Measurements from ENCODE around the gene USE1.
"Not testable (repeated sequence)": the region's sequence is repeated elsewhere in the genome, so short reads cannot be mapped to it uniquely, and the experiment has no call there.

Gene USE1

GRCh38 chr19:17185590-17185989 lies 29.6 kb upstream of the USE1 start:
- Histone ChIP-seq H3K4me1 (ENCODE audit: control insufficient read depth, insufficient read depth, low read length, poor library complexity, severe bottlenecking) (no peaks in the 10 kb centered on the region), H3K36me3 (ENCODE audit: control insufficient read depth, insufficient read depth, low read length) (peaks cover 90% of the 10 kb centered on the region), H3K9me3 (ENCODE audit: control insufficient read depth, low read length) (no peaks in the 10 kb centered on the region), H3K4me3 (ENCODE audit: extremely low read depth, insufficient read depth, low read length, poor library complexity, severe bottlenecking) (no peak overlapping the region), H3K27ac (ENCODE audit: low read depth, low read length, severe bottlenecking) (no peak overlapping the region)
- WGBS, 2 experiments (ENCODE audit: insufficient coverage in 2 of 2) = 91 to 94% methylated on average over 6 to 8 of the region's 8 CpGs

GRCh38 chr19:17191736-17192135 lies 23.4 kb upstream of the USE1 start:
- not testable (repeated sequence) for H3K9me3 ChIP-seq (ENCODE audit: control insufficient read depth, low read length)

DNA sequence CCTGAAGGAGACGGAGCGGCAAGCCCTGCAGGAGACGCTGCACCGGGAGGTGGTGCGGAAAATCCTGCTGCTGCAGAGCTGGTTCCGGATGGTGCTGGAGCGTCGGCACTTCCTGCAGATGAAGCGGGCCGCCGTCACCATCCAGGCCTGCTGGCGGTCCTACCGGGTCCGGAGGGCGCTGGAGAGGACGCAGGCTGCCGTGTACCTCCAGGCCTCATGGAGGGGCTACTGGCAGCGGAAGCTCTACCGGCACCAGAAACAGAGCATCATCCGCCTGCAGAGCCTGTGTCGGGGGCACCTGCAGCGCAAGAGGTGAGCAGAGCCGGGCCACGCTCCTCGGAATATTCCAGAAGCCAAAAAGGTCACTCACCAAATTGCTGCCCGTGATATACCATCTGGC lies 22.4 kb upstream of the USE1 start:
- no peaks in the 10 kb centered on the region for H3K9me3 ChIP-seq (ENCODE audit: control insufficient read depth, low read length)
- no peak overlapping the region for H3K4me3 ChIP-seq (ENCODE audit: extremely low read depth, insufficient read depth, low read length, poor library complexity, severe bottlenecking)
- no peaks in the 10 kb centered on the region for H3K4me1 ChIP-seq (ENCODE audit: control insufficient read depth, insufficient read depth, low read length, poor library complexity, severe bottlenecking)
- no peak overlapping the region for H3K27ac ChIP-seq (ENCODE audit: low read depth, low read length, severe bottlenecking)
- 95 to 98% methylated on average over 26 of the region's 26 CpGs for WGBS, 2 experiments (ENCODE audit: insufficient coverage in 2 of 2)
- peaks cover 87% of the 10 kb centered on the region for H3K36me3 ChIP-seq (ENCODE audit: control insufficient read depth, insufficient read depth, low read length)

More at GRCh38 chr19:17191736-17192135, 23.4 kb upstream of the USE1 start:
- H3K4me3 ChIP-seq (ENCODE audit: extremely low read depth, insufficient read depth, low read length, poor library complexity, severe bottlenecking); H3K27ac ChIP-seq (ENCODE audit: low read depth, low read length, severe bottlenecking); H3K4me1 ChIP-seq (ENCODE audit: control insufficient read depth, insufficient read depth, low read length, poor library complexity, severe bottlenecking): not testable (repeated sequence)
- peaks cover 87% of the 10 kb centered on the region for H3K36me3 ChIP-seq (ENCODE audit: control insufficient read depth, insufficient read depth, low read length)
- 90 to 100% methylated on average over 2 to 3 of the region's 6 CpGs for WGBS, 2 experiments (ENCODE audit: insufficient coverage in 2 of 2)

DNA sequence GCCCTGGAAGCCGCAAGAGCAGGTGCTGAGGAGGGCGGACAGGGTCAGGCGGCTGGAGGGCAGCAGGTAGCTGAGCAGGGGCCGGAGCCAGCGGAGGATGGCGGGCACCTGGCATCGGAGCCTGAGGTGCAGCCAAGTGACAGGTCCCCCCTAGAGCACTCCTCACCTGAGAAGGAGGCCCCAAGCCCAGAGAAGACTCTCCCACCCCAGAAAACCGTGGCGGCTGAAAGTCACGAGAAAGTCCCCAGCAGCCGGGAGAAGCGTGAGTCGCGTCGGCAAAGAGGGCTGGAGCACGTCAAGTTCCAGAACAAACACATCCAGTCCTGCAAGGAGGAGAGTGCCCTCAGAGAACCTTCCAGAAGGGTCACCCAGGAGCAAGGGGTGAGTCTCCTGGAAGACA lies 20.5 kb upstream of the USE1 start:
- peaks cover 86% of the 10 kb centered on the region for H3K36me3 ChIP-seq (ENCODE audit: control insufficient read depth, insufficient read depth, low read length)
- WGBS, 2 experiments (ENCODE audit: insufficient coverage in 2 of 2) = 93 to 96% methylated on average over 14 of the region's 16 CpGs
- no peaks in the 10 kb centered on the region for H3K9me3 ChIP-seq (ENCODE audit: control insufficient read depth, low read length)
- H3K27ac ChIP-seq (ENCODE audit: low read depth, low read length, severe bottlenecking) = no peak overlapping the region
- H3K4me1 ChIP-seq (ENCODE audit: control insufficient read depth, insufficient read depth, low read length, poor library complexity, severe bottlenecking) = no peaks in the 10 kb centered on the region
- H3K4me3 ChIP-seq (ENCODE audit: extremely low read depth, insufficient read depth, low read length, poor library complexity, severe bottlenecking) = no peak overlapping the region

DNA sequence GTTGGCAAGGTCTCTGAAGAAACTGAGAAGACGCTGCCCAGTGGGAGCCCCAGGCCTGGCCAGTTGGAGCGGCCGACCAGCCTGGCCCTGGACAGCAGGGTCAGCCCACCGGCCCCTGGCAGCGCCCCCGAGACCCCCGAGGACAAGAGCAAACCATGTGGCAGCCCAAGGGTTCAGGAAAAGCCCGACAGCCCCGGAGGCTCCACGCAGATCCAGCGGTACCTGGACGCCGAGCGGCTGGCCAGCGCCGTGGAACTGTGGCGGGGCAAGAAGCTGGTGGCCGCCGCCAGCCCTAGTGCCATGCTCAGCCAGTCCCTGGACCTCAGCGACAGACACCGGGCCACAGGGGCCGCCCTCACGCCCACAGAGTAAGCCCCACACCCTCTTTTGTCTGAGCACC lies 20.1 kb upstream of the USE1 start:
- Histone ChIP-seq H3K4me1 (ENCODE audit: control insufficient read depth, insufficient read depth, low read length, poor library complexity, severe bottlenecking) (no peaks in the 10 kb centered on the region), H3K9me3 (ENCODE audit: control insufficient read depth, low read length) (no peaks in the 10 kb centered on the region), H3K4me3 (ENCODE audit: extremely low read depth, insufficient read depth, low read length, poor library complexity, severe bottlenecking) (no peak overlapping the region), H3K36me3 (ENCODE audit: control insufficient read depth, insufficient read depth, low read length) (peaks cover 89% of the 10 kb centered on the region), H3K27ac (ENCODE audit: low read depth, low read length, severe bottlenecking) (no peak overlapping the region)
- WGBS, 2 experiments (ENCODE audit: insufficient coverage in 2 of 2) = 98 to 99% methylated on average over 23 of the region's 23 CpGs

DNA sequence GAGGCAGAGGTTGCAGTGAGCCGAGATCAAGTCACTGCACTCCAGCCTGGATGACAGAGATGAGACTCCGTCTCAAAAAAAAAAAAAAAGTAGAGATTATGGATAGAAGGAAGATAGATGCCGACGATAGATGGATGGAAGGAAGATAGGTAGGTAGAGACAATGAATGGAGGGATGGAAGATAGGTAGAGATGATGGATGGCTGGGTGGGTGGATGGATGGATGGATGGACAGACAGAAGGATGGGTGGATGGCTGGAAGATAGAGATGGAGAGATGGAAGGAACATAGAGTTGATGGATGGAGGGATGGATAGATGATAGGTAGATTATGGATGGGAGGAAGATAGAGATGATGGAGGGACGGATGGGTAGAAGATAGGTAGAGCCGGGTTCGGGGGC lies 18.5 kb upstream of the USE1 start:
- WGBS, 2 experiments (ENCODE audit: insufficient coverage in 2 of 2) = 95 to 100% methylated on average over 4 of the region's 7 CpGs
- H3K27ac ChIP-seq (ENCODE audit: low read depth, low read length, severe bottlenecking) = no peak overlapping the region
- peaks cover 88% of the 10 kb centered on the region for H3K36me3 ChIP-seq (ENCODE audit: control insufficient read depth, insufficient read depth, low read length)
- no peaks in the 10 kb centered on the region for H3K4me1 ChIP-seq (ENCODE audit: control insufficient read depth, insufficient read depth, low read length, poor library complexity, severe bottlenecking)
- H3K4me3 ChIP-seq (ENCODE audit: extremely low read depth, insufficient read depth, low read length, poor library complexity, severe bottlenecking) = no peak overlapping the region
- no peaks in the 10 kb centered on the region for H3K9me3 ChIP-seq (ENCODE audit: control insufficient read depth, low read length)

DNA sequence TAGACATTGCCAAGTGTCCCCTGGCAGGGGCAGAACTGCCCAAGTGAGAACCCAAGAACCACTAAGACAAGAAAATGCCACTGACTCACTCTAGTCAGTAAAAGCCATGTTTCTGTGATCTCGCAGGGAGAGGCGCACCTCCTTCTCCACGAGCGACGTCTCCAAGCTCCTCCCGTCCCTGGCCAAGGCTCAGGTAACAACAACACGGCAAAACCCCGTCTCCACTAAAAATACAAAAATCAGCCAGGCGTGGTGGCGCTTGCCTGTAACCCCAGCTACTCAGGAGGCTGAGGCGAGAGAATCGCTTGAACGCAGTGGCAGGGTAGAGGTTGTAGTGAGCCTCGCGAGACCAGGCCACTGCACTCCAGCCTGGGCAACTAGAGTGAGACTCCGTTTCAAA lies 17.5 kb upstream of the USE1 start:
- H3K9me3 ChIP-seq (ENCODE audit: control insufficient read depth, low read length) = no peaks in the 10 kb centered on the region
- peaks cover 94% of the 10 kb centered on the region for H3K36me3 ChIP-seq (ENCODE audit: control insufficient read depth, insufficient read depth, low read length)
- no peaks in the 10 kb centered on the region for H3K4me1 ChIP-seq (ENCODE audit: control insufficient read depth, insufficient read depth, low read length, poor library complexity, severe bottlenecking)
- WGBS, 2 experiments (ENCODE audit: insufficient coverage in 2 of 2) = 95 to 97% methylated on average over 12 to 16 of the region's 16 CpGs
- H3K4me3 ChIP-seq (ENCODE audit: extremely low read depth, insufficient read depth, low read length, poor library complexity, severe bottlenecking) = no peak overlapping the region
- no peak overlapping the region for H3K27ac ChIP-seq (ENCODE audit: low read depth, low read length, severe bottlenecking)

- peaks cover 87% of the 10 kb centered on the region for H3K36me3 ChIP-seq (ENCODE audit: control insufficient read depth, insufficient read depth, low read length)
- H3K9me3 ChIP-seq (ENCODE audit: control insufficient read depth, low read length) = no peaks in the 10 kb centered on the region
- no peaks in the 10 kb centered on the region for H3K4me1 ChIP-seq (ENCODE audit: control insufficient read depth, insufficient read depth, low read length, poor library complexity, severe bottlenecking)
- no peak overlapping the region for H3K4me3 ChIP-seq (ENCODE audit: extremely low read depth, insufficient read depth, low read length, poor library complexity, severe bottlenecking)
- 92 to 100% methylated on average over 11 to 12 of the region's 16 CpGs for WGBS, 2 experiments (ENCODE audit: insufficient coverage in 2 of 2)
- no peak overlapping the region for H3K27ac ChIP-seq (ENCODE audit: low read depth, low read length, severe bottlenecking)
These were observed 14.6 kb upstream of the USE1 start for GRCh38 chr19:17200408-17201079.

DNA sequence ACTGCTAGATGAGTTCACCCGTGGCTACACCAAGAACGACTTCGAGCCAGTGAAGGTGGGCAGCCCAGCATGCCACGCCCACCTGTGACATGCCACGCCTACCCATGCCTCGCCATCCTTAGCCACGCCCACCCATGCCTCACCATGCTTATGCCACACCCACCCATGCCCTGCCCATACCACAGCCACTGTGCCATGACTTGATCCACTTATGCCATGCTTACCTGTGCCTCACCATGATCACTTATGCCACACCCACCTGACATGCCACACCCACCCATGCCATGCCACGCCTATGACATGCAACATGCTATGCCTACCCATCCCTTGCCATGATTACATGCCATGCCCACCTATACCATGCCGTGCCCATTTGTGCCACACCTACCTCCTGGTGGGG lies 12.9 kb upstream of the USE1 start:
- Histone ChIP-seq H3K27ac (ENCODE audit: low read depth, low read length, severe bottlenecking) (no peak overlapping the region), H3K4me1 (ENCODE audit: control insufficient read depth, insufficient read depth, low read length, poor library complexity, severe bottlenecking) (no peaks in the 10 kb centered on the region), H3K9me3 (ENCODE audit: control insufficient read depth, low read length) (no peaks in the 10 kb centered on the region), H3K36me3 (ENCODE audit: control insufficient read depth, insufficient read depth, low read length) (peaks cover 89% of the 10 kb centered on the region), H3K4me3 (ENCODE audit: extremely low read depth, insufficient read depth, low read length, poor library complexity, severe bottlenecking) (no peak overlapping the region)
- 94 to 97% methylated on average over 7 to 9 of the region's 9 CpGs for WGBS, 2 experiments (ENCODE audit: insufficient coverage in 2 of 2)

- Histone ChIP-seq H3K27ac (ENCODE audit: low read depth, low read length, severe bottlenecking) (no peak overlapping the region), H3K4me1 (ENCODE audit: control insufficient read depth, insufficient read depth, low read length, poor library complexity, severe bottlenecking) (no peaks in the 10 kb centered on the region), H3K36me3 (ENCODE audit: control insufficient read depth, insufficient read depth, low read length) (peaks cover 88% of the 10 kb centered on the region), H3K9me3 (ENCODE audit: control insufficient read depth, low read length) (no peaks in the 10 kb centered on the region), H3K4me3 (ENCODE audit: extremely low read depth, insufficient read depth, low read length, poor library complexity, severe bottlenecking) (no peak overlapping the region)
- WGBS, 2 experiments (ENCODE audit: insufficient coverage in 2 of 2) = 97 to 100% methylated on average over 17 of the region's 17 CpGs
These were observed 12.4 kb upstream of the USE1 start for GRCh38 chr19:17202713-17203112.

GRCh38 chr19:17205237-17206140 lies 9.7 kb upstream of the USE1 start:
- Histone ChIP-seq H3K27ac (ENCODE audit: low read depth, low read length, severe bottlenecking) (no peak overlapping the region), H3K36me3 (ENCODE audit: control insufficient read depth, insufficient read depth, low read length) (peaks cover 89% of the 10 kb centered on the region), H3K4me1 (ENCODE audit: control insufficient read depth, insufficient read depth, low read length, poor library complexity, severe bottlenecking) (no peaks in the 10 kb centered on the region), H3K9me3 (ENCODE audit: control insufficient read depth, low read length) (no peaks in the 10 kb centered on the region), H3K4me3 (ENCODE audit: extremely low read depth, insufficient read depth, low read length, poor library complexity, severe bottlenecking) (no peak overlapping the region)
- WGBS, 2 experiments (ENCODE audit: insufficient coverage in 2 of 2) = 88 to 91% methylated on average over 24 to 25 of the region's 27 CpGs

Measured in mesodermal cell (in vitro differentiated cells).